HK-2 (cell line): Measurements from ENCODE around the gene MYO1B.

Experiments
- DNase-seq: peaks from one replicate; pipeline ENCODE4 v3.0.0-alpha.2; 2018; ENCODE audit not compliant: unreplicated experiment

MYO1B gene

DNA sequence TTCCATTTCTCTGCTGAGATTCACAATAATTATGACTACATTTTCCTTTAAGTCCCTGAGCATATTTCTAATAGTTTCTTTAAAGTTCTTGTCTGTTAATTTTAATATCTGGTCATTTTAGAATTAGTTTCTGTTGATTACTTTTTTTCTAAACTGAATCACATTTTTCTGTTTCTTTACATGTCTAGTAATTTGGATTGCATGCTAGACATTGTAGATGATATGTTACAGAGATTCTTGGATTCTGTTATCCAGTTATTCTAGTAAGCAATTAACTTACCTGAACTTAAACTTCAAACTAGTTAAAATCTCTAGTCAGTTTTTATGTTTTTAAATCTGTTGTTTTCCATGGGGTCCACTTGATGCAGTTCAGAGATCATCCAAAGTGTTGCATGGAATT lies 214.0 kb downstream of the MYO1B start:
- DNase-seq: no peak

DNA sequence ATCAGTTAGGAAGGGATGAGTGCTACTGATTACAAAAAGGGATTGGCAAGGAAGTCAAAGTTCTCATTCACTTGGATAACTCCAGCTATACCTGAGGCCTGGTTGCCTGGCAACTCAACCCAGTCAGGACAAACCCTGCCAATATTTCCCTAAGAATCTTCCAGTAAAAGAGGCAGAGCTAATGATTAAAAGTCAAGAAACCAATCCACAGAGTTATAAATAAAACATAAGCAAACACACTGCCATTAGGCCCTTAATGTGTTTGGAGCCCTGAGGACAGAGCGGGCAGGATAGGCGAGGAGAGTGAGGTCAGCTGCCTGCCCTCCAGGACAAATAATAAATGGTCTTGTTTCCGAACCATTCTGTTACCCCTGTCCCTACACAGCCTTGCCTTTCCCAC lies 217.2 kb downstream of the MYO1B start:
- no peak for DNase-seq

DNA sequence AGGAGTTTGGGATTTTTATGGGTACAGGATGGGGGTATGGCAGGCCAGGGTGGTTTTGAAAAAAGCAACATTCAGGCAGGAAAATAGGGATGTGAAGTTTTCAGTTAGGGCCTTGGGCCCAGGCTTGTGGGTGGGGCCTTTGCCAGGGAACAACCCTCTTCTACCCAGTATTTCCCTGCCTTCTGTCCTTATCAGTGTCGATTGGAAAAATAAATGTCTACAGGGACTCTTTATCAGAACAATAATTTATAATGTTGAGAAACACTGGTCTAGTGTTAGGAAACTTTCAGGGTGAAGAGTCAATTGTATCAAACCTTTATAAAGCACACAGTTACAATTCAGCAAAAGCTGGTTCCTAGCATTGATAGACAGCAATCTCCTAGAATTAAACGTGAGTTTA lies 218.6 kb downstream of the MYO1B start:
- DNase-seq: no peak

DNA sequence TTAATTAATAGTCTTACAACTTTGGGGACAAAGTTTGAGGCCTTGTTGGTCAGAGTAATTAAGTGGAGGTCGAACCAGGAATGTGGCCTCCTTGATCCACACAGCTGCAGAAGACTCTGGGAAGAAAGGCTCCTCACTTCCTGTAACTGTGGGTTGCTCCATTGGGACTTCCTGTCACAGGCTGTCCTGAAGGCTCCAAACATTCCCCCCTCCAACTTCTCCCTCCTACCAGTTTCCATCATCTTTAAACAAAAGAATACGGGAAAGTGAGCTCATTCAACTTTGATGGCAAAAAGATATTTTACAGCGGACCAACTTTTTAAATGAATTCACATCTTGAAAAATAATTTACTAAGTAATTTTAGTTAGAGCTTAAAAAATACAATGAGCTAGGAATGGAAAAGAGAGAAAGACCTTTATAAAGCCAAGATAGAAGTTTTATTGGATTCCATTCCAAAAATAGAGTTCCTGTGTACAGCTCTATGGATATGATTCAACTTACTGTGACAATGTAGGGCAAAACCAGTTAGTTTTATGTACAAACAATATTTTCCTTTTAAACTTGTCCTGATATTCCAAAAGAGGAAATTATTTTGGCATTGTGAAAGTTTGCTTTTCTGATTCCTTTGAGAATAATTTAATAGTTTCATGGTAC lies 220.7 kb downstream of the MYO1B start:
- no peak for DNase-seq

DNA sequence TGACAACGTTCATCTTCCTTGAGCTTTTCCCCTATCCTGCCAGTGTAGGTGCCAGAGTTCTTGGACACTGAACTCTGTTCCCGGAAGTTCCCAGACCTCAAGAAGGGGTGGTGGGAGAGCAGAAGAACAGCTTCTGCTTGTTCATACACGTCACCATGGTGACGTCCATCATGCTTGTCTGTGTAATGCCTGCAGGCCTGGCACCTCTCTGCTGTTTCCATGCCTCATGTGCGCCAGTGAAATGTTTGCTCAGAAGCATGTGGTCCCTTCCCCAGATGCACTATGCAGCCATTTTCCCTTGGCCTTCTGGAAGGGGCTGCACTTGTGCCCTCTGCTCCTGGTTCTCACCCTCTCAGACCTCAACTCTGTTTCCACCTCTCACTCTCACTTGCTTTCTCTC lies 221.9 kb downstream of the MYO1B start:
- no peak for DNase-seq

DNA sequence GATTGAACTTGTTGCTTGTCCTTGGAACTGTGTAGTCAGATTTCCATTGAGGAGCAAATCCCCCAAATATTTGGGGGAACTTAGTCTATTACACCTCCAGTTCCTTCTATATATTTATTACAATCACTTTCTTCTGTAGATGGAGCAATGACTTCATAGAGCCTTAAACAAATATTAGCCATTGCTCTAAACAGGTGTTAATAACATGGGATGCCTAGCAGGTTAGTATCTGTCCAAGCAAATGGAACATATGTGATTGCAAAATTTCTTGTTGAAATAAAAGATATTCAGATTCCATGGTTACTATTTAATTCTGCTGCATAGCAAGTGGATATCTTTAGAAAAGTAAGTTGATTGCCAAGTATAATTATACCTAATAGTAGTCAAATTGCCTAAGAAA lies 225.1 kb downstream of the MYO1B start:
- DNase-seq: no peak

DNA sequence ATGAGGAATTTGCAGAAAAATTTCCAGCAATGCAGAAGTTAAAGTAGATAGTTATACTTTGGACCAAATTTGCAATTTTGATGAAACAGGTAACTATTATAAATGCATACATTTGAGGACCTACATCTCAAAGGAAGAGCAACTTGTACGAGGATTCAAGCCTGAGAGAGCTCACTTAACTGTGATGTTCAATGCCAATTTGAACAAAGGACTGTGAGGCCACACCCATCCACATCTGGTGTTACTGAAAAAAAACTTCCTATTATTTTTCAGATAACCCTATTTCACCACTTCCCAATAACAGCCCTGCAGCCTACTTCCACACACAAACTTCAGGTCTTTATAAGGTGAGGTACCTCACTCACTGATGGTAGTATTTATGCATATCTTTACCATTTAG lies 229.3 kb downstream of the MYO1B start:
- no peak for DNase-seq
